NCI-H69 (cell line): ENCODE results near the gene HGD.
"Not testable (repeated sequence)": the region's sequence is repeated elsewhere in the genome, so short reads cannot be mapped to it uniquely, and the experiment has no call there.

Source experiments
- DNase-seq: peaks from one replicate; lab custom pipeline; 2025; lab: John Stamatoyannopoulos, UW

HGD gene

DNA sequence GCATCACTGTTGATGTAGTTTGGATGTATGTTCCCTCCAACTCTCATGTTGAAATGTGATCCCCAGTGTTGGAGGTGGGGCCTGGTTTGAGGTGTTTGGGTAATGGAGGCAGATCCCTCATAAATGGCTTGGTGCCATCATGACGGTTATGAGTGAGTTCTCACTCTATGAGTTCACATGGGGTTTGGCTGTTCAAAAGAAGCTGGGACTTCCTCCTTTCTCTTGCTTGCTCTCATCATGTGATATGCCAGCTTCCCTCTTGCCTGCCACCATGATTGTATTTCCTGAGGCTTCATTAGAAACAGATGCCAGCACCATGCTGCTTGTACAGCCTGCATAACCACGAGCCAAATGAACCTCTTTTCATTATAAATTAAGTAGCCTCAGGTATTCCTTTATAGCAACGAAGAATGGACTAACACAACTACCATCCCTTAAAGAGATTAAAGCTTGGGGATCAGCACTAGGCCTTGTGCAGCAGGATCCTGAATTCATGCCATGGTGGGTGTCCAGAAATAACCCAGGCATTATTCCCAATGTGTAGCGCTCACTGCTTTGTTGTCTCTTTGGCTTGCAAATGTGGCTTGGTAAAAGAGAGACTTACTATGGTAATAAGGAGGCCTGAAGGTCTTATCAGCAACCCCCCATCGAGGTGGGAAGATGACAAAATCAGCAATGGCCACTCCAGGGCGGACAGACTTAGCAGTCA, 44.0 kb downstream of the HGD start:
- peak; percentile 5 for DNase-seq

DNA sequence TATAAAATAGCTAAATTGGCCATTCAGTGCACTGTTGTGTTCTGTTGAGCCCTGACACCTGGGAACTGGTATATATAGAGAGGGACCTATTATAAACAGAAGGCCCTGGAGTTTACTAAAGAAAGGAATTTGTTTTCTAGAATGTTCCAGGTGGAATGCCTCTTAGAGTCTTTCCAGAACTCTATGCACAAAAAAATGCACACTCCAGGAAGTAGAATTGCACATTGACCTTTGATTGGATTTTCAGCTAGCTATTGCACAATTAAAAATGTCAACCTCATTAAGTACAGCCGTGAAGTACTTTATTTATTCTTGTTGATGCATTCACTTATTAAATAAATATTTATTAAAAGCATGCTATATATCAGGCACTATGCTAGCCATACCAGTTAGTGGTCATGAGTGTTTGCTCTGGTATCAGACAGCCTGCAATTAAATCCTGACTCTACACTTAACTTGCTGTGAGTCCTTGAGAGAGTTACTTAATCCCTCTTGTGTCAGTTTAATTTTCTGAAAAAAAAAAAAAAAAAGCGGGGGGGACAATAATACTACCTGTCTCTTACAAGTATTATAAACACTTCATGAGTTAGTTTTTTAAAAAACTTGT, 45.1 kb downstream of the HGD start:
- peak; percentile 44 for DNase-seq

DNA sequence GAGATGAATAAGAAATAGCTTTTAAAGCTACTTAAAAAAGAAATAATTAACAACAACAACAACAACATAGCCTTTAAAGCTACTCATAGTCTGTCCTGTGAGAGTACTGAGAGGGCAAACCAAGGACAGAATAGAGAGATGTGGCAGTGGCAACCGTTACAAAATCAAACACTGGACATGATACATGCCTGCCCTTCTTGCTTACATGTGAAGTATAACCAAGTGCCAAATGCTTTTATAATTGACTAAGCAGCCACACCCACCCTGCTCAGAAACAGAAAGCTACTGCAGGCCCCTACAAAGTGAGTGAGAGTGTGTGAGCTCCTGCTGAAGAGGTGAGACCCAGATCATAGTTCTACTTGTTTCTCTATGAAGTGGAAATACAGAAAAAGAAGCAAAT, 47.5 kb downstream of the HGD start:
- DNase-seq, result peak; percentile 7

DNA sequence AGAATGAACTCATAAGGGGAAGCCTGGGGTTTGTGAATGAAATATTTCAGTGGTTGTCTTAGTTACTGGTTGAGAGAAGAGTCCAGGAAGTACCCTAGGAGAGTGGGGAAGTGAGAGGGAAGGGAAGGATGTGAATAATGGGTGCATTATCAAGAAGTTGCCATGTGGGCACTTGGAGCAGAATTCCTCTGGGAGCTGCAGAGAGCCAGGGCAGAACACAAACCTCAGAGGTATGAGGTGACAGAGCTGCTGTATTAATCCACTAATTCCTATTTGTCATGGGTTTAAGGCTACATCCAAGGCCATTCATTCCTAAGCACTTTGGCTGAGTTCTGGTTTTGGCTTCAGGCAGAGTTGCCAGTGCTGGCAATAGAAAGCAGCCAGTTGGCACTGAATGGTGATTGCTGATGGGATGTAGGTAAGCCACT, 56.9 kb downstream of the HGD start:
- no peak for DNase-seq

DNA sequence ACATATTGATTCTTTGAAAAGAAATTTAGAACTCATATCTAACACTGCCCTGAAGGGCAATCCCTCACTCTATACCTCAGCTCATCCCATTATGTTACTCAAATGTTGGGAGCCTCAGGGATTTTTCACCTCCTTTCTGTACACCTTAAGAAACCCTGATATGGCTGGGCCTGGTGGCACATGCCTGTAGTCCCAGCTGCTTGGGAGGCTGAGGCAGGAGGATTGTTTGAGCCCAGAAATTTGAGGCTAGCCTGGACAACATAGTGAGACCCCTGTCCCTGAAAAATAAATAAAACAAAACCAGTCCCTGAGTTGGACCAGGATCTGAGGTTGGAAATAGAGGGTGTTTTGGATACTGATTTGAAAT, 58.3 kb downstream of the HGD start:
- no peak for DNase-seq

DNA sequence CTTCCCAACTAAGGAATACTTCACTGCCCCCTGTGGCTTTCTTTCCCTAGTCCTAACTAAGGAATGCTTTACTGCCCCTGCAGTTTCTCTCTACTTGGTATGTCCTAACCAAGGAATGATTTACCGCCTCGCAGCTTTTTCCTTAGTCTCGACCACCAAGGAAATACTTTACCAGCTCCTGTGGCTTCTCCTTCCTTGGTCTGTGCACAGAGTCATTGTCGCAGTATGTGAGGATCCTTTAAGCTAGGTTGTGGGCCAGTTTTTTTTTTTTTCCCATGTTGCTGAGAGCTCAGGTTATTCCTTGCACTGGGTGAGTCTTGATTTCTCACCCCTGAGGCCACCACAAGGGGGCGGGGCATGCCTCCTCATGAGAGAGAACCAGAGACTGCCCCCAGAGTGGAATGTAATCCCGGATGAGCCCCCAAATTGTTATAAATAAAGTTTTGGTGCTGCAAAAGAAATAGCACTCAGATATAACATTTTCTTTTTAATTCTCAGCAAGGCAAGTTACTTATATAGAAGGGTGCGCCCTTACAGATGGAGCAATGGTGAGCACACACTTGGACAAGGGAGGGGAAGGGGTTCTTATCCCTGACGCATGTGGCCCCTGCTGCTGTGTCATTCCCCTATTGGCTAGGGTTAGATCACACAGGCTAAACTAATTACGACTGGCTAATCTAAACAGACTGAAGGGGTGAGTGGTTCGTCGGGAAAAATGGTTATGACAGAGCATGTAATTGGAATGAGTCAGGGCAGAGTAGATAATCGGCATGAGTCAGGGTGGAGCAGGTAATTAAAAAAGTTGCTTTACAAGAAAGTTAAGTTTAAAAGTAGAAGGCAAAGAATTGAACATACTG, 58.9 kb downstream of the HGD start:
- peak; percentile 6 for DNase-seq

DNA sequence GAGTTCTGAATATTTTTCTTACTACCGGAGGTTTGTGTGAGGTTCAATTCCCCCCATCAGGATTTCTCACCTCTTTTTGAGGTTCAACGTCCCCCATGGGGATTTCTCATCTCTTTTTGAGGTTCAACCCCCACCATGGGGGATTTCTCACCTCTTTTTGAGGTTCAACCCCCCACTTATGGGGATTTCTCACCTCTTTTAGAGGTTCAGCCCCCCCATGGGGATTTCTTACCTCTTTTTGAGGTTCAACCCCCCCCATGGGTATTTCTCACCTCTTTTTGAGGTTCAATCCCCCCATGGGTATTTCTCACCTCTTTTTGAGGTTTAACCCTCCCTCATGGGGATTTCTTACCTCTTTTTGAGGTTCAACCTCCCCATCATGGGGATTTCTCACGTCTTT, 59.6 kb downstream of the HGD start:
- no peak for DNase-seq

DNA sequence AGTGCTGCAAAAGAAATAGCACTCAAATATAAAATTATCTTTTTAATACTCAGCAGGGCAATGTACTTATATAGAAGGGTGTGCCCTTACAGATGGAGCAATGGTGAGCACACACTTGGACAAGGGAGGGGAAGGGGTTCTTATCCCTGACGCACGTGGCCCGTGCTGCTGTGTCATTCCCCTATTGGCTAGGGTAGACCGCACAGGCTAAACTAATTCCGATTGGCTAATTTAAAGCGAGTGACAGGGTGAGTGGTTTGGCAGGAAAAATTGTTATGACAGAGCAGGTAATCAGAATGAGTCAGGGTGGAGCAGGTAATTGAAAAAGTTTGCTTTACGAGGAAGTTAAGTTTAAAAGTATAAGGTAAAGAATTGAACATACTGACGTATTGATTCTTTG, 65.3 kb downstream of the HGD start:
- not testable (repeated sequence) for DNase-seq

DNA sequence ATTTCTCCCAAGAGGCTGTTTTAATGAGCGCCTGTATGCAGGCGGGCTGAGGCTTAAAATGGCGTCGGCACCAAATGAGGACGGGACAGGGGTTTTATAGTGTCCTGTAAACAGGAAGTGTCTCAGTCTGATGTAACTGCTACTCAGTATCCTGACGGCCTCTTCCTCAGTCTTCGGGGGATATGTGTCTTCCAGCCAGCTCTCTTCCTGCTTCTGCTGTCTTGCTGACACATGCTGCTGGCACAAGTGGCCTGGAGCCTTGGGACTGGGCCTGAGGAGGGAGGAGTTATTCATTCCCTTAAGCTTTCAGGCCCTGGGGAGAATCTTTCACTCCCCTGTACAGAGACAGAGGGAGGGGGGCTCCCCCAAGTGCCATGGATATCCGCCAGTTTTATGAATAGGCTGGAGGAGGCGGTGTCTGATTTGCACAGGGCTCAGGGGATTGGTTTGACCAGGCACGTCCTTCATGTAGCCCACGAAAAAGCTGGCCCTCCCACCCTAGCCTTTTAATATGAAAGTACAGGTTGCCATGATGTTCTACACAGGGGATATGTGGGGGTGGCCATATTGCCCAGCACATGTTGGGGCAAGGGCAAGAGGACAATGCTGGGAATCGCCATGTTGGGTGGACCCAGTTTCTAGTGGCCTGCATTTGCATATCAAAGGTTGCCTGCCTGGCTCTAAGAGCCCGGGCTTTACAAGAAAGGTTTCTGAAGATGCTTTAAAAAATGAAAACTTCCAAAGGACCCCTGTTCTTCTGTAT, 66.0 kb downstream of the HGD start:
- no peak for DNase-seq

DNA sequence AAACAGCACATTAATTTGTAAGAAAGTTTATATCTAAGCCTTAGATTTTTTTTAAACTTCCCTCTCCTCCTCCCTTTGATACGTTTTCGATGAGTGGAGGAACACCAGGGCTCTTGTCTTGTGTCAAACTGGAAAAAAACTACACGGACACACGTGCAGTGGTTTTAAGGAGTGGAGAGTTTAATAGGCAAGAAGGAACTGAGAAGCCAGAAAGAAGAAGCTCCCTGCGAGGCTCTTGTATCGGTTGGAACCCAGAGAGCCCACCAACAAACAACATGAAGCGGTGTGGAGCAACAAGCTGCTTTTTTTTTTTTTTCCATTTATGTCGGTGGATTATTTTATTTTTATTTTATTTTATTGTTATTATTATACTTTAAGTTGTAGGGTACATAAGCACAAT, 67.3 kb downstream of the HGD start:
- DNase-seq, result no peak

DNA sequence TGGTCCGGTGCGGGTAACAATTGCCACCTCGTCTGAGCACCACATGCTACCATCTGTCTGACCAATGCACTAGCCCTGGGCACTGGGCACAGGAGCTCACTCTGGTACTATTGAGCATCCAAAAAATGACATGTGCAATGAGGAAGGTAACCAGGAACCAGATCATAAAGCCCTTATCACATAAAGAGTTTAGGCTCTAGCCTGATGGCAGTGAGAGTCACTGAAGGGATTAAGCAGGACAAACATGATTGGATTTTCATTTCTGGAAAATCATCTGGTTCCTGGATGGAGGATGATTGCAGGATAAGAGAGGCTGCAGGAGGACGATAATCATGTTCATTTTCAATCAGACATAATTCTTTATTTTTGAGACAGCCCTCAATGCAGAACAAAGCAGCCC, 73.5 kb downstream of the HGD start:
- DNase-seq, result no peak

DNA sequence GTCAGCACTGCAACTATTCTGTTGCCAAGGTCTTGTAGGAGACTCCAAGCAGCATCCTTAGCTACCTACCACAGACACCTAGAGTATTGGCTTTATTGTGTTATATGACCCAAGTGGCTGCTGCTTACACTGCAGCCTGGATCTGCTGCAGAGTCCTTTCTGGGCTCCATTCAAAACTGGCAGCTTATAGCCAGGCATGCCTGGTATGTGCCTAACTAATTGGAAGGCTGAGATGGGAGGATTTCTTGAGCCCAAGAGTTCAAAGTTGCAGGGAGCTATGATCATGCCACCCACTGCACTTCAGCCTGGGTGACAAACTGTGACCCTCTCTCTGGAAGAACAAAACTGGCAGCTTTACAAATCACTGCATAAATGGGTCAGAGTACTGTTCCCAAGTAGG, 77.3 kb downstream of the HGD start:
- no peak for DNase-seq

DNA sequence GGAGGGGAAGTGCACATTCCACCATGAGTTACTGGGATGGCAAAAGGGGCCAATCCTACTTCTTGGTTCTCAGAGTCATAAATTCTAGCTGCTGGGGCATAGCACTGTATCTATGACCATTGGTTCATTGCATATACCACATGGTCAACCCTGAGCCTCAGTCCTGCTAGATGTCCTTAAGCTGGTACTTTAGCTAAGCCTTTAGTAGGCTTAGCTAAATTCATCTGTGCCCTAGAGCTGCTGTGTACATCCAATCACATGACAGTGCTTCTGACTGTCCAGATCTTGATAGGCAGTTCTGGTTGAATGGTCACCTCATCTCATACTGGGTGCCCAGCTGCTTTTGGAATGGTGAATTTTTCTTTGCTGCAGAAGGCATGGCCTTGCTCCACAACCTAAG, 77.7 kb downstream of the HGD start:
- DNase-seq, result no peak

DNA sequence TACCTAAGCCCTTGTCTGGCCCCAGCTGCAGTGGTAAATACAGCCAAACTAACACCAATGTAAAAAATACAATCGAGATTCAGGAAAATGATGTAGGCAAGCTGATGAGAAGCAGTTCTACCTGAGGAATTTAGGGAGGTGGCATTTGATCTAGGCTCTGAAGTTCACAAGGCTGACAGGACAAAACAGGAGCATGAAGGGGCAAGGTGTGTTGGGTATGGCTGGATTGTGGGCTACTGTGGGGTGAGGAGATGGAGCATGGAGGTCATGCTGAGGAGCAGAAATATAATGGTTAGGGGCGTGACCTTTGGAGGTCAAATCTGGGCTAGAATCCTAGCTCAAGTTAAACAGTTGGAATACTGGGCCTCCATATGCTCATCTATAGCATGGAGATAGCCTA, 79.4 kb downstream of the HGD start:
- no peak for DNase-seq

DNA sequence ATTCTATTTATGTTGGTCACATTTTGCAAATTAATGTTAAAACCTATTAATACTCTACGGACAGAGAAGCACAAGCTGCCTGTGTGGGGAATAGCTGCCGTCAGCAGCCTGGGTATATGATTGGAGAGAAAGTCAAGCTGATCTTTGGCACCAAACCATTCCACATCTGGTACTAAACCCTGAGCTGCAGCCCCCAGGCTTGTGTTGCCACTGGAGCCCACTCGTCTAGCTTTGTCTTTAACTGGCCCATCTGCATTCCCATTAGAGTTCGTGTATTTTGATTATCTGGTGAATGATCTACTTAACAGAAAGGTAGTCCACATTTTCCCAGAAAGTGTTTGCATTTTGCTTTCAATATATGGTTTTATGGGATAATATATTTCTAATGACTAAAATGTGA, 80.5 kb downstream of the HGD start:
- DNase-seq, result no peak

DNA sequence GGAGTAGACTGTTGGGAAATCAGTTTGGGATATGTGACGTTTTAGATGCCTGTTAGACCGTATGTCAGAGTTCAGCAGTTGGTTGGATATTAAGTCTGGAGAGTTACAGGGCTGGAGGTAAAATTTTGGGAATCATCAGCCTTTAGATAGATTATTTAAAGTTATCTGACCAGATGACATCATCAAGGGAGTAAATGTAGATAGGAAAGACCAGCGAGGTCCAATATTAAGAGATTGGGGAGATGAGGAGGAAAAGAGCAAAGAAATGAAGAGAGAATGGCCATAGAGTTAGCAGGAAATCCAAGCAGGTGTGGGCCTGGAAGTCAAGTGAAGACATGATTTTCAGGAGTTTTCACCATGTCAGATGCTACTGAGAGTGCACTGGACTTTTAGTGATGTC, 82.8 kb downstream of the HGD start:
- DNase-seq, result no peak

DNA sequence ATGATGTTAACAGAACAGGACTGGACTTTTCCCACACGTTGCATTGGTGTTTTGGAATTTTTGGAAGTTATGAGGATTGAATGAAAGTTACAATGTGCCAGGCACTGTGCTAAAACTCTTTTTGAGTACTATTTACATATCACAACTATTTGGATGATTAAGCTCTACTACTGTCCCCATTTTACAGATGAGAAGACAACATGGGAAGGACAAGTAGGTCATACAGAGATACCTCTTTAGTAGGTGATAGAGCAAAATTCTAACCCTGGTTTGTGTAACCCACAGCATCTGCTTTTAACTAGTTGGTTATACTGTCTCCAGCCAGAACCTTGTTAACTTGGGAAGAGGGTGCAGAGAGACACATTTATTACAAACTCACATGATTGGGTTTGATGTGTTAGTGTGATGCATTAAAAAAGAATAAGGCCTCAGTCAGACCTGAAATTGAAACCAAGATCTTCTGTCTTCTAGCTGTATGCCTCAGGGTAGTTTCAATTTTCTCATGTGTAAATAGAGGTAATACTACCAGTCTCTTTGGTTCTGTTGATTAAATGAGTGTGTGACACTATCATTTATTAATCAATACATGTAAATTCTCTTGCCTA, 84.5 kb downstream of the HGD start:
- DNase-seq, result no peak

DNA sequence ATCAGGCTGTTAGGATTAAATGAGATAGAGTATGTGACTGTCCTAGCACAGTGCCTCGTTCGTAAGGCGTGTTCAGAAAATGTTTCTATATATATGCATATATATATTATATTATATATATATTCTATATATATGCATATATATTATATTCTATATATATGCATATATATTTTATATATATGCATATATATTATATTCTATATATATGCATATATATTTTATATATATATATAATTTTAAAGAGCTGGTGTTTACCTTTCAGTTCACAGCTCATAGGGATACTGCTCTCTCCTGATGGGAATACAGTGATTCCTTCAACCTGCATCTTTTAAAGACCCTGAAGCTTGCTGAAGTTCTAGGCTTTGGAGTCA, 85.2 kb downstream of the HGD start:
- DNase-seq, result no peak

DNA sequence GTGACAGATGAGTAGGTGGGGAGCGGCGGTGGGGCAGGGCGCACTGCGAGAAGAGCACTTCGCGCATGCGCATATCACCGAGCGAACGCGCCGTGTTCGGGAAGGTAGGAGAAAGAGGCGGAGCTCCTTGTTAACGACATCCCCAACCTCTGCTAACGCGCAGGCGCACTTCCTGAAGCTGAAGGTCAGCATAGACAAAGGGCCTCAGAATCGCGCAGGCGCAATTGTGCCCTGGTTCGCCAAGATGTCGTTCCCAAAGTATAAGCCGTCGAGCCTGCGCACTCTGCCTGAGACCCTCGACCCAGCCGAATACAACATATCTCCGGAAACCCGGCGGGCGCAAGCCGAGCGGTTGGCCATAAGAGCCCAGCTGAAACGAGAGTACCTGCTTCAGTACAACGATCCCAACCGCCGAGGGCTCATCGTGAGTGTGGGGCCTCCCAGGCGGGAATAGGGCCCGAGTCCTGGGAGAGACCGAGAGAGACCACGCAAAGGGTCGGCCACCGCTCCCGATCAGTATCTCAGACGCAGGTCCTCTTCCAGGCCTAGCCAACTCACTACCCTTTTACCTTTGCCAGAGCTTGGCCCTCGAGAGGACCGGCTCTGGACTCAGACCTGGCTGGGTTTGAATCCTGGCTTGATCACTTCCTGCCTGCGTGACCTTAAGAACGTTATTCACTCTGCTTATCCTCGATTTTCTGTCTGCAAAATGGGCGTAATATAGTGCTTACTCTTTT, 85.8 kb downstream of the HGD start, which contains the start of gene NDUFB4:
Gene NDUFB4 (plus strand): TSS at position 221 of the 737 bp plus-strand sequence. CDS start 24 bp downstream, at position 245.
- peak; percentile 97 for DNase-seq

DNA sequence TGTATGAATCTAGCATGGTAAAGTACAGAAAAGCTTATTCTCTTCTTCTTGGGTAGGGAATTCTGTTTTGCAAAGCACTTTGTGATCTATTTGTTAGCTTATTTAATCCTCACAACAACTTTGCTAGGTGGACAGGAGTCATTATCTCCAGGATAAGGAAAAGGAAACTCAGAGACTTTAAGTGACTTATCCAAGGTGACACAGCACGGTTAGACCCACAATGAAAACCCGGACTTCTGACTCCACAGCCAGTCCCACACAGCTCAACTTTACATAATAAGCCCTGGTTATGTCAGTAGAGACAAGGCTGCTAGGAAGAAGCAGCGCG, 86.3 kb downstream of the HGD start:
- DNase-seq, result no peak

DNA sequence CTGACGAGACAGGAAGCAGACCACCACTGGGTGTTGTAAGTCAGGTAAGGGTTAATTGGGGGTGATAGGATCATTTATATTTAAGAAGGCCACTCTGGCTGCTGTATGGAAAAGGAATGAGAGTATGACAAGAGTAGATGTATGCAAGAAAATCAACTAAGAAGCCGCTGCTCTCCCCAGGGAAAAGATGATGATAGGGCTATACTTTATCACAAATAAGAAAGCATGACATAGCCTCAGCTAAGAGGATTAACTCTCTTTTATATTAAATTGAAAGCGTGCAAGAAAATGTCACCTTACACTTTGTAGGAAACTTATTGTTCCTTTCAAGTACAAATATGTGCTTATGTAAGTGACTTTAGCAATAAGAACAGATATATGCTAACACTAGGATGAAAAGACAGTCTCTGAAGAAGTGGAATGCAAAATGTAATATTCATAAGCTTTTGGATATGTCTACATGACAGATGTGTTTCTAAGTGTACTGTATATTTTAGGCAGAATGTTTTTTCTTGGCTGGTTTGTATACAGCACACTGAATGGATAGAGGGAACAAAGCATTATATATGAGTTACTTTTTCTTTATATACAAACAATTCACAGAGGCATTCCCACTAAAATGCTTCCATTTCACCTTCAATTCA, 94.6 kb downstream of the HGD start:
- DNase-seq, result no peak
